HEK293T (cell line): Measurements from ENCODE around the gene SPATA21.
"Not testable (repeated sequence)": the region's sequence is repeated elsewhere in the genome, so short reads cannot be mapped to it uniquely, and the experiment has no call there.

ENCODE experiments used
- CTCF ChIA-PET: fragments of 350-600 bp; formaldehyde crosslinking; extraction: SDS; loops from one replicate; lab custom pipeline; 2021; ENCODE audit warnings: antibody characterized with exemption, inconsistent platforms; lab: Yijun Ruan, JAX
- POLR2A ChIA-PET: fragments of 350-600 bp; formaldehyde crosslinking; extraction: SDS; loops from one replicate; lab custom pipeline; 2020; ENCODE audit warnings: antibody characterized with exemption, inconsistent platforms; lab: Yijun Ruan, JAX
- DNase-seq: peaks from one replicate; pipeline ENCODE4 v3.0.0; 2012; ENCODE audit warnings: mixed read lengths; ENCODE audit errors: extremely low spot score
- ARNT ChIP-seq: fragments of 450-650 bp; IDR thresholded peaks from 2 replicates; pipeline ENCODE4 v1.6.1; 2017; ENCODE audit warnings: mild to moderate bottlenecking
- BHLHE40 ChIP-seq: fragments of 450-650 bp; IDR thresholded peaks from 2 replicates; pipeline ENCODE4 v1.6.1; 2016; ENCODE audit warnings: mild to moderate bottlenecking, moderate library complexity, borderline replicate concordance
- CTBP1 ChIP-seq: fragments of 450-650 bp; IDR thresholded peaks from 2 replicates; pipeline ENCODE4 v1.6.1; 2016; ENCODE audit warnings: borderline replicate concordance
- ELF4 ChIP-seq: fragments of 450-650 bp; IDR thresholded peaks from 2 replicates; pipeline ENCODE4 v1.6.1; 2017; ENCODE audit warnings: antibody characterized with exemption
- FOXA1 ChIP-seq: fragments of 450-650 bp; IDR thresholded peaks from 2 replicates; pipeline ENCODE4 v1.6.1; 2016; ENCODE audit warnings: mild to moderate bottlenecking
- FOXK2 ChIP-seq: fragments of 450-650 bp; IDR thresholded peaks from 2 replicates; pipeline ENCODE4 v1.6.1; 2016; ENCODE audit warnings: mild to moderate bottlenecking
- FOXM1 ChIP-seq: fragments of 450-650 bp; IDR thresholded peaks from 2 replicates; pipeline ENCODE4 v1.6.1; 2017; ENCODE audit warnings: mild to moderate bottlenecking, borderline replicate concordance
- HDGF ChIP-seq: fragments of 450-650 bp; IDR thresholded peaks from 2 replicates; pipeline ENCODE4 v1.6.1; 2017; ENCODE audit warnings: antibody characterized with exemption, borderline replicate concordance
- L3MBTL2 ChIP-seq: fragments of 450-650 bp; conservative IDR thresholded peaks from 2 replicates; pipeline ENCODE4 v1.6.1; 2016; ENCODE audit warnings: mild to moderate bottlenecking
- LEF1 ChIP-seq: fragments of 450-650 bp; IDR thresholded peaks from 2 replicates; pipeline ENCODE4 v1.6.1; 2017; ENCODE audit warnings: mild to moderate bottlenecking, borderline replicate concordance
- NFRKB ChIP-seq: fragments of 450-650 bp; IDR thresholded peaks from 2 replicates; pipeline ENCODE4 v1.6.1; 2016; ENCODE audit warnings: mild to moderate bottlenecking, moderate library complexity
- SP1 ChIP-seq: fragments of 450-650 bp; IDR thresholded peaks from 2 replicates; pipeline ENCODE4 v1.6.1; 2017
- SUZ12 ChIP-seq: fragments of 450-650 bp; IDR thresholded peaks from 2 replicates; pipeline ENCODE4 v1.6.1; 2016; ENCODE audit warnings: mild to moderate bottlenecking
- TARDBP ChIP-seq: fragments of 450-650 bp; IDR thresholded peaks from 2 replicates; pipeline ENCODE4 v1.6.1; 2016
- ZNF384 ChIP-seq: fragments of 450-650 bp; IDR thresholded peaks from 2 replicates; pipeline ENCODE4 v1.6.1; 2016
- TF ChIP-seq, protein P1 (sequence below): fragments of 450-650 bp; IDR thresholded peaks from 2 replicates; pipeline ENCODE4 v1.6.1; 2016

SPATA21 gene

GRCh38 chr1:16367258-16367967 lies 69.8 kb downstream of the SPATA21 start:
- POLR2A ChIA-PET, result interaction anchor here (0.8 to 2.9 kb wide), 3 partner anchors 9 to 78 kb away, joined by 3 to 16 read pairs (median 11); partner anchors contain the start of gene FBXO42
- CTCF ChIA-PET, result no interaction called here
- TF ChIP-seq TARDBP, result peak; percentile 81
- TF ChIP-seq L3MBTL2, result peak; percentile 81
- no peak for TF ChIP-seq CTBP1
- 0 out of 2 replicates have a peak, but pooled peaks have one; percentile 2 for TF ChIP-seq ELF4
- TF ChIP-seq FOXK2, result no peak
- TF ChIP-seq HDGF, result peak; percentile 89; the same call in 1 of the 2 replicates
- peak; percentile 61 for DNase-seq

DNA sequence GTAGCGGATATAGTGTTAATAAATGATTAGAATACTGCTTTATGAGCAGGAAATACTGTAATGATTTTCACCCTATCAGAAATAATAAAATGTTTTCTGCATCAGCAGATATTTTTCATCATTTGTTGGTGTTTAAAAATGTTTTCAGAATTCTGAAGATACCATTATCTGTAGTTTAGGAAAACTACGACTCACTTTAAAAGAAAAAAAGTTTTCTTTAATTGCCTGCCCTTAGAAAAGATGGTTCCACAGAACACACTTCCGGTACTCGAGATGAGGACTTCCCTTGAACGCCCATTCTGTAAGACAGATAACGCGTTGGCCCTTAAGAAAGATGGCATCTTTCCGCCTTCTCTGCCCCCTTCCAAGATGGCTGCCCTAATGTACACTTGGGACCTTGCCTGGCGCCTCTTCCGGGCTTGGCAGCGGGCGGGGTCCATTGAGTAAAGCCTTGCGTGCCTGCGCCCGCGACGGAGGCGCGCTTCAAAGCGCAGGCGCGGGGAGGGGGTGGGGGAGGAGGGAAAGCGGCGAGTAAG lies 70.4 kb downstream of the SPATA21 start, which contains the start of gene SZRD1:
SZRD1 (plus strand) TSS at position 521 of the 536 bp plus-strand sequence. CDS start 16 bp downstream, outside the sequence.
- DNase-seq, result peak; percentile 92
- ChIA-PET CTCF (no interaction called here), POLR2A (interaction anchor here (0.8 to 2.9 kb wide), 3 partner anchors 10 to 78 kb away, joined by 3 to 16 read pairs (median 11); partner anchors contain the start of gene FBXO42)
- TF ChIP-seq CTBP1, result no peak
- TF ChIP-seq LEF1, result no peak
- TF ChIP-seq NFRKB, result peak; percentile 68; the same call in 1 of the 2 replicates
- TF ChIP-seq, protein P1, sequence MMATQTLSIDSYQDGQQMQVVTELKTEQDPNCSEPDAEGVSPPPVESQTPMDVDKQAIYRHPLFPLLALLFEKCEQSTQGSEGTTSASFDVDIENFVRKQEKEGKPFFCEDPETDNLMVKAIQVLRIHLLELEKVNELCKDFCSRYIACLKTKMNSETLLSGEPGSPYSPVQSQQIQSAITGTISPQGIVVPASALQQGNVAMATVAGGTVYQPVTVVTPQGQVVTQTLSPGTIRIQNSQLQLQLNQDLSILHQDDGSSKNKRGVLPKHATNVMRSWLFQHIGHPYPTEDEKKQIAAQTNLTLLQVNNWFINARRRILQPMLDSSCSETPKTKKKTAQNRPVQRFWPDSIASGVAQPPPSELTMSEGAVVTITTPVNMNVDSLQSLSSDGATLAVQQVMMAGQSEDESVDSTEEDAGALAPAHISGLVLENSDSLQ, result no peak
- no peak for TF ChIP-seq ARNT
- TF ChIP-seq FOXA1, result no peak
- TF ChIP-seq SP1, result no peak
- peak; percentile 36; the same call in 1 of the 2 replicates for TF ChIP-seq ZNF384
- TF ChIP-seq BHLHE40, result no peak
- TF ChIP-seq SUZ12, result no peak
- TF ChIP-seq FOXK2, result no peak
- no peak for TF ChIP-seq L3MBTL2
- TF ChIP-seq ELF4, result peak; percentile 84
- no peak for TF ChIP-seq TARDBP
- TF ChIP-seq HDGF, result no peak
- no peak for TF ChIP-seq FOXM1

- POLR2A ChIA-PET, DNase-seq, CTCF ChIA-PET: not testable (repeated sequence)
These were observed 72.1 kb downstream of the SPATA21 start for GRCh38 chr1:16365146-16365498.

DNA sequence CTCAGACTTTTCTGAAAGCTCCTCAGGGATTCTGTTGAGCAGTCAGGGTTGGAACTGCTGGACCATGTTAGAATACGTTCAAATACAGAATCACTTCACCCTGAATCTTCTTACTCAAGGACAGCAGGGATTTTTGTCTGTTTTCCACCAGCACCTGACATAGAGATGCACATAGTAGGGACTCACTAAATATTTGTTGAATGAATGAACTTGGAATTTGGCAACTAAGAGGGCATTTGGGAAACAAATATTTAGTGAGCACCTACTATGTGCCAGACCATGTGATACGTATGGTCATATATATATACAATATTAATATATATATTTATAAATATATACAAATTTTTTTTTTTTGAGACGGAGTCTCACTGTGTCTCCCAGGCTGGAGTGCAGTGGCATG lies 80.4 kb downstream of the SPATA21 start:
- no peak for DNase-seq
- POLR2A ChIA-PET, result no interaction called here
- TF ChIP-seq ARNT (no peak), ZNF384 (no peak), BHLHE40 (no peak), TARDBP (no peak), SUZ12 (no peak), CTBP1 (no peak), FOXK2 (no peak), FOXA1 (no peak)
- CTCF ChIA-PET, result interaction anchor here (0.7 kb wide), 1 partner anchor 116 kb away, joined by 3 read pairs; no protein-coding TSS in a partner anchor

GRCh38 chr1:16354619-16355018 lies 82.6 kb downstream of the SPATA21 start:
- DNase-seq, result no peak
- CTCF ChIA-PET, result no interaction called here
- POLR2A ChIA-PET, result no interaction called here
- TF ChIP-seq NFRKB, result no peak

GRCh38 chr1:16352842-16353535 lies 84.2 kb downstream of the SPATA21 start:
- TF ChIP-seq ELF4, result no peak
- no peak for TF ChIP-seq ZNF384
- TF ChIP-seq, protein P1, result no peak
- no peak for TF ChIP-seq FOXM1
- TF ChIP-seq SP1, result no peak
- TF ChIP-seq SUZ12, result no peak
- TF ChIP-seq FOXA1, result no peak
- TF ChIP-seq CTBP1, result no peak
- no peak; the same call in none of the 2 replicates for TF ChIP-seq L3MBTL2
- no peak for TF ChIP-seq BHLHE40
- TF ChIP-seq NFRKB, result no peak
- POLR2A ChIA-PET, result interaction anchor here (0.7 to 2.8 kb wide), 7 partner anchors 10 to 134 kb away, joined by 3 to 16 read pairs (median 4); partner anchors contain the start of gene SZRD1
- CTCF ChIA-PET, result interaction anchor here (0.7 to 2.6 kb wide), 3 partner anchors 10 to 41 kb away, joined by 3 to 13 read pairs (median 3); no protein-coding TSS in a partner anchor
- no peak for DNase-seq
